PC-9 (cell line): Measurements from ENCODE around the gene TRPV5.

ENCODE experiments used
- CTCF ChIP-seq: fragments of 200-600 bp; sonication (generic); conservative IDR thresholded peaks from 2 replicates; pipeline ENCODE4 v1.6.1; 2017; ENCODE audit warnings: mixed run types, antibody characterized with exemption, mild to moderate bottlenecking, moderate library complexity
- EZH2 ChIP-seq: fragments of 200-600 bp; sonication (generic); IDR thresholded peaks from 2 replicates; pipeline ENCODE4 v1.8.0; 2017; ENCODE audit warnings: antibody characterized with exemption, low read depth

DNA sequence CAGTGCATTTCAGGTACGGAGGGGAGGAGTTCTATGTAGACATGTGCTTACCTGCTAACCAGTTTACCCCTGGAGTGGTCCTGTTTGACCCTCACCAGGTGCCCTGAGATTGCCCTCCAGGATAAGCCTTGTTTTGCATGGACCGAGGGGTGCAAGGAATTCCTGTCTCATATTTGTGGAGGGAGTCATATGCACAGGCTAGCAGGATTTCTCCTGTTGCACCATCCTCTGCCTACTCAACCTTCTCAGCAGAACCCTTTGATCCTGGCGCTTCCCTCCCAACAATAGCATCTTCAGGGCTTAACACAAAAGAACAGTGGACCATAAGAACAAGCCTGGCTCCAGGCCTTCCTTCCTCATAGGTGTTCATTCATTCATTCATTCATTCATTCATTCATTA is 55.2 kb downstream of the TRPV5 start:
- no peak for TF ChIP-seq EZH2
- TF ChIP-seq CTCF = no peak
